OCI-LY3 (cell line): Measurements from ENCODE around the gene RETREG2.
"Not testable (repeated sequence)": the region's sequence is repeated elsewhere in the genome, so short reads cannot be mapped to it uniquely, and the experiment has no call there.

Experiments used
- H2AFZ ChIP-seq: fragments of 200-600, 300-600 bp; shearing (Covaris generic); 2 replicates; pipeline ENCODE4 v1.6.0; 2014; ENCODE audit warnings: antibody characterized with exemption, low read depth, low read length
- H3K27ac ChIP-seq: fragments of 200-600, 300-600 bp; sonication (generic); 2 replicates; pipeline ENCODE4 v1.5.1; 2014; ENCODE audit warnings: mild to moderate bottlenecking, low read length, moderate library complexity, mixed read lengths
- H3K27me3 ChIP-seq: fragments of 200-600, 300-600 bp; sonication (generic); 2 replicates; pipeline ENCODE4 v1.6.1; 2014; ENCODE audit warnings: low read depth, low read length, mixed read lengths
- H3K36me3 ChIP-seq: fragments of 200-600, 300-600 bp; sonication (generic); replicated peaks from 2 replicates; pipeline ENCODE3; 2014; ENCODE audit warnings: low read depth, low read length, mixed read lengths
- H3K4me1 ChIP-seq: fragments of 300-600, 200-600 bp; sonication (generic); 2 replicates; pipeline ENCODE4 v1.6.1; 2014; ENCODE audit warnings: low read length, mixed read lengths
- H3K4me2 ChIP-seq: fragments of 200-600, 300-600 bp; sonication (generic); 2 replicates; pipeline ENCODE4 v1.6.1; 2014; ENCODE audit warnings: low read length, mixed read lengths
- H3K4me3 ChIP-seq: fragments of 300-600, 200-600 bp; sonication (generic); 2 replicates; pipeline ENCODE4 v1.5.1; 2014; ENCODE audit warnings: antibody characterized with exemption, mild to moderate bottlenecking, low read length, moderate library complexity
- H3K79me2 ChIP-seq: fragments of 300-600, 200-600 bp; shearing (Covaris generic); 2 replicates; pipeline ENCODE4 v1.6.1; 2014; ENCODE audit warnings: mild to moderate bottlenecking, low read length, mixed read lengths
- H3K9ac ChIP-seq: fragments of 300-600, 200-600 bp; shearing (Covaris generic); 2 replicates; pipeline ENCODE4 v1.6.0; 2014; ENCODE audit warnings: mild to moderate bottlenecking, low read length, moderate library complexity
- H3K9me3 ChIP-seq: fragments of 200-600, 300-600 bp; shearing (Covaris generic); 2 replicates; pipeline ENCODE4 v1.6.1; 2014; ENCODE audit warnings: low read length, mixed read lengths; ENCODE audit not compliant: insufficient read depth
- H4K20me1 ChIP-seq: fragments of 200-600, 300-600 bp; sonication (generic); 2 replicates; pipeline ENCODE4 v1.6.1; 2016; ENCODE audit warnings: low read length, mixed read lengths; ENCODE audit not compliant: insufficient read depth
- CTCF ChIP-seq: fragments of 200-600, 300-600 bp; sonication (generic); IDR thresholded peaks from 2 replicates; pipeline ENCODE4 v1.5.1; 2014; ENCODE audit warnings: antibody characterized with exemption, low read length, low read depth
- EZH2phosphoT487 ChIP-seq: fragments of 200-600 bp; shearing (Covaris generic); IDR thresholded peaks from 2 replicates; pipeline ENCODE4 v1.6.1; 2018; ENCODE audit warnings: antibody characterized with exemption, mixed run types, low read depth

RETREG2 gene

GRCh38 chr2:219198974-219199373 lies 20.9 kb downstream of the RETREG2 start:
- Histone ChIP-seq H3K27ac (no peak overlapping the region), H3K4me1 (no peaks in the 10 kb centered on the region), H3K79me2 (no peaks in the 10 kb centered on the region), H3K4me2 (no peak overlapping the region), H2AFZ (no peak overlapping the region), H3K36me3 (no peaks in the 10 kb centered on the region), H3K27me3 (no peaks in the 10 kb centered on the region), H3K9ac (no peak overlapping the region), H4K20me1 (no peaks in the 10 kb centered on the region), H3K4me3 (no peak overlapping the region), H3K9me3 (no peaks in the 10 kb centered on the region)
- TF ChIP-seq CTCF (no peak), EZH2phosphoT487 (no peak)

GRCh38 chr2:219199470-219200211 lies 21.6 kb downstream of the RETREG2 start:
- Histone ChIP-seq H3K4me2 (no peak overlapping the region), H3K9ac (no peak overlapping the region)
- no peak for TF ChIP-seq CTCF
- no peak for TF ChIP-seq EZH2phosphoT487

GRCh38 chr2:219200502-219201326 lies 22.6 kb downstream of the RETREG2 start:
- not testable (repeated sequence) for H4K20me1 ChIP-seq, H3K27me3 ChIP-seq, H3K36me3 ChIP-seq, H3K9ac ChIP-seq, H3K9me3 ChIP-seq, H3K4me2 ChIP-seq, H3K79me2 ChIP-seq, H2AFZ ChIP-seq, H3K27ac ChIP-seq, H3K4me1 ChIP-seq, H3K4me3 ChIP-seq

More at GRCh38 chr2:219199470-219200211, 21.6 kb downstream of the RETREG2 start:
- H3K27me3 ChIP-seq, result no peaks in the 10 kb centered on the region
- no peaks in the 10 kb centered on the region for H3K79me2 ChIP-seq
- H3K27ac ChIP-seq, result no peak overlapping the region
- H3K4me1 ChIP-seq, result no peaks in the 10 kb centered on the region
- no peaks in the 10 kb centered on the region for H3K36me3 ChIP-seq
- no peaks in the 10 kb centered on the region for H3K9me3 ChIP-seq
- H3K4me3 ChIP-seq, result no peak overlapping the region
- H4K20me1 ChIP-seq, result no peaks in the 10 kb centered on the region
- no peak overlapping the region for H2AFZ ChIP-seq

GRCh38 chr2:219201331-219201730 lies 23.3 kb downstream of the RETREG2 start:
- H3K79me2 ChIP-seq, H3K27me3 ChIP-seq, H2AFZ ChIP-seq, H3K27ac ChIP-seq, H3K4me3 ChIP-seq, H3K4me1 ChIP-seq, H4K20me1 ChIP-seq, H3K9ac ChIP-seq, H3K4me2 ChIP-seq, H3K36me3 ChIP-seq, H3K9me3 ChIP-seq: not testable (repeated sequence)
